Measurements from ENCODE around the gene EHD4.

Gene EHD4

GRCh38 chr15:41980654-41981323 lies 8.4 kb upstream of the EHD4 start:
- DNase-seq (ENCODE audit: low spot score) = no peak

GRCh38 chr15:41979493-41980266 lies 7.3 kb upstream of the EHD4 start:
- no peak for DNase-seq (ENCODE audit: low spot score)

- DNase-seq (ENCODE audit: low spot score) = no peak
These were observed 6.2 kb upstream of the EHD4 start for GRCh38 chr15:41978534-41978933.

- DNase-seq (ENCODE audit: low spot score) = no peak
These were observed 5.5 kb upstream of the EHD4 start for GRCh38 chr15:41977757-41978383.

DNA sequence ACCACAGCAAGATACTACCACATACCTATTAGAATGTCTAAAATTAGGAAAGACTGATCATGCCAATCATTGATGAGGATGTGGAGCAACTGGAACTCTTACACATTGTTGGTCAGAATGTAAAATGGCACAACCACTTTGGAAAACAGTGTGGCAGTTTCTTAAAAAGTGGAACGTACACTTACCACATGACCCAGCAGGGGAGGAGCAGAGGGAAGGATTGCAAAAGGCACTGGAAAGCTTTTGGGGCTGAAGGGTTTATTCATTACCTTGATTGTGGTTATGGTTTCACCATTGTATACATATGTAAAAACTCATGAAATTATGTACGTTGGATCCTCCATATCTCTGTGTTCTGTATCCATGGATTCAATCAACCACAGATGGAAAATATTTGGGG lies 3.3 kb upstream of the EHD4 start:
- DNase-seq (ENCODE audit: low spot score) = no peak

DNA sequence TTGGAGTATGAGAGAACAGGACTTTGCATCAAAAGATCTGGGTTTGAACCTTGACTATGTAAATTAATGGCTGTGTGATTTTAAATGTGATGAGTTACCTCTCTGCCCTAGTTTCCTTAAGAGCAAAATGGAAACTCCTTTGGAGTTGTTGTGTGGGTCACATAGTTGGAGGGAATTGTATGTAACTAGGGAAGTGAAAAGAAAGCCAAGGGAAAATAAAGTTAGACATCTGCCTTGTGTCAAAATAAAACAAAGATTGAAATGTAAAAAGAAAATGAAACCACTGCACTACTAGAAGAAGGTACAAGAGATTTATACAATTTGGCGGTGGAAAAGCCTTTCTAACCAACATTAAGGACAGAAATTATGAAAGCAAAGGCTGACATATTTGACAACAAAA lies 1.7 kb upstream of the EHD4 start:
- DNase-seq (ENCODE audit: low spot score) = no peak

GRCh38 chr15:41971895-41972252 lies 483 bp downstream of the EHD4 start:
- no peak for DNase-seq (ENCODE audit: low spot score)

GRCh38 chr15:41971089-41971894 lies 1.1 kb downstream of the EHD4 start:
- DNase-seq (ENCODE audit: low spot score) = peak; percentile 50

DNA sequence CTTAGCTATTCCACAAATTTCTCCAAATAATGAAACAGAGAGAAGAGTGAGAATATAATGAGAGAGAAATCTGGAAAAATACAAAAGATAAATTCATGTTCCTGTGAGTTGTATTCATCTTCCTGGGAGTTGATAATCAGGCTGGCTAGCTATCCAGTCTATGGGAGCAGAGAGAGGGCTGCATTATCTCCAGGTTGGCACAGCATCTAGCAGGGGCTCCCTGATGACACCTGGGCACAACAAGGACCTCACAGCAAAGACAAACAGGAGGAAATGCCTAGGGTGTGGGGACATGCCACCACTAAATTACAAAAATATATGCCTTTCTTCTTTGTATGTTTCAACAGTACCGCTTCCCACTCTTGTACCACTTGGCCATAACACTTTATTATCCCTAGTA lies 1.9 kb downstream of the EHD4 start:
- DNase-seq (ENCODE audit: low spot score) = no peak

- DNase-seq (ENCODE audit: low spot score) = peak; percentile 61
These were observed 2.4 kb downstream of the EHD4 start for GRCh38 chr15:41969851-41970431.

GRCh38 chr15:41968701-41969100 lies 3.7 kb downstream of the EHD4 start:
- DNase-seq (ENCODE audit: low spot score) = no peak

DNA sequence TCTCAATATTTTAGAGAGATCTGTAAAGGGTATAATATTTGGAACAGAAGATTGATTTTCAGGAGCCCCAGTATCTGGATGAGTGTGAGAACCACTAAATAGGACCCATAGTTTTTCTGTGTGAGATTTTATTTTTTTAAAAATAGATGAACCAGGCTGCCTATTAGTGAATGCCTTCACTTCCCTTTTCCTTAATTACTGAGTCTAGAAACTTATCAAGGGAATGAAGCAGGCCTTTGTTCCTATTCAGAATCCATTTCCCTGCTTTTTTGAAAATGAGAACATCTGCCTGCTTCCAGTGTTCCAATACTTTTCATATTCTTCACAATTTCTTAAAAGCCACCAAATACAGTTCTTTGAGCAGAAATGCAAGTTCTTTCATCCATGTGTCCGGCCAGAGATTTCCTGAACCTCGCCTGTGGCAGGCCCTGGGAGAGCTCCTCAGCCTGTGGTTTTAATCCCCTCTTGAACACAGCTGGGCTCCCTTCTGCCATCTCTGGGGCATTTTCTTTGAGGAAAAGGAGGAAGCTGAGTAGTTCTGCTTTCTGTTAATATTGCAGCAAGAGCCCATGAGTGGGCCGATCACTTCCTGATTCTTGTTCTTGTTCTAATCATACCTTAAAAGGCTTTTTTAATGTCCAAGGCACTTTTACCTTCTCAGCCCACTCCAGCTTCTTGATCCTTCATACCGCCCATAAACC lies 4.7 kb downstream of the EHD4 start:
- DNase-seq (ENCODE audit: low spot score) = no peak

- DNase-seq (ENCODE audit: low spot score) = no peak
These were observed 5.4 kb downstream of the EHD4 start for GRCh38 chr15:41966920-41967465.

- no peak for DNase-seq (ENCODE audit: low spot score)
These were observed 5.9 kb downstream of the EHD4 start for GRCh38 chr15:41966414-41966812.

DNA sequence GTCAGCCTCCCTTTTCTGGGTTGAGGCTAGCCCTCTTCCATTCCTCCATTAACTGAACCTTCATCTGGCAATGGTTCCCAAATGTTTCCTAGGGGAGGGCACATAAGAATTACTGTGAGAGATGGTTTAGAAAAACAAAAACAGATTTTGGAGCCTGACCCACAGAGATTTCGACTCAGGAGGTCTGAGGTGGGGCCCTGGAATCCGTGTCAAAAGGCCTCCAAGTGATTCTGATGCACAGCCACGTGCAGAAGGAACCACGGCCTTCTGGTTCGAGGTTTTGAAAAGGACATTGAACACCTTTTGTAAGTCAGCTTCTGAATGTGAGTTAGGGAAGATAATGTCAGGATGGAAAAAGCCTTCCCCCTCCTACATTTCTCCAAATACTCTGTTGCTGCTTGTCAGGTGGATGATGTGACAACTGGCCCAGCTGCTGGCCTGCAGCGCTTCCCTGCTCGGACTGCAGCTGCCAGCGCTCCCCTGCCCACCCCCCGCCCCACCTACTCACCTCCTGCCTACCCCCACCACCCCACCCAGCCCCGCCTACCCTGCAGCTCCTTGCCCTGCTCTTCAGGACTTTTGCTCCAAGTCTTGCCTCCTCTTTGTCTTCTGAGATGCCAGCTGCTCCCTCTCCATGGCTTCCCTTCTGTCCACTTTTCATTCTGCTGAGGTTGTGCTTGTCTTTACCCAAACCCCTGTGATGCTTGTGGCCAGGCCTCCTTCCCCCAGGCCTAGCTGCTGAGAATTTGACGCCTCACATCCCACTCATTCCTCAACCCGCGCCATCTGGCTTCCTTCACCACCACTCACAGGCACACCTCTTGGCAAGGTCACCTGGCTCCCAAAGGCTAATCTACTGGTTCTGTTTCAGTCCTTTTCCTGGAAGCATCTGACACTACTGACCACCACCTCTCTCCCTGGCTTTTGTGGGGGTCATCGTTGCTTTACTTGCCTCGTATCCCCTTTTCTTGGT lies 6.6 kb downstream of the EHD4 start:
- no peak for DNase-seq (ENCODE audit: low spot score)

DNA sequence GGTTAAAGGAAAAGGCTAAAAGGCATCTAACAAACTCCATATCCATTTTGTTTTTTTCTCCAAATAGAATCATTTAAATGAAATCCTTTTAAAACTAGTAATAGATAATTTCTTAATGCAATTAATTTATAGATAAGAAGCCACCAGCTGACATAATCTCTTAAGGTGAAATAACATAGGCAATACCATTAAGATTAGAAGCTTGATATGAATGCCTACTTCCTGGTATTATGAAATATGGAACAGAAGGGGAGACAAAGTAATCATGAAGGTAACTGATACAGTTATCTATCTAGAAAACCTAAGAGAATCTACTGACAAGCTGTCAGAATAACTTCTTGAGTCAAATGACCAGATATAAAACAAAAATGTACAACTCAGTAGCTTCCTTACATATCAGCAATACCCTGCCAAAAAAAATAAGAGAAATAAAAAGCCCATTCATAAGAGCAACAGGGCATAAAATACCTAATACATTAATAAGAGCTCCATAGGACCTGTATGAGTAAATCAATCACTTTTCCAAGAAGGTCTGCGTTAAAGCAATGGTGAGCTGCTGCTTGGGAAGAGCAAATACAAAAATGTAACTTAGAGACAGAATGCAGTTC lies 10.7 kb downstream of the EHD4 start:
- no peak for DNase-seq (ENCODE audit: low spot score)

GRCh38 chr15:41961001-41961518 lies 11.3 kb downstream of the EHD4 start:
- DNase-seq (ENCODE audit: low spot score) = no peak

- peak; percentile 71 for DNase-seq (ENCODE audit: low spot score)
These were observed 14.3 kb downstream of the EHD4 start for GRCh38 chr15:41958002-41958420.
